Subcutaneous abdominal adipose tissue (tissue), 5 donors: ENCODE results near the gene RIC3.

Experiments used
- H3K27ac ChIP-seq: one replicate; pipeline ENCODE4 v1.7.0; 2013; ENCODE audit warnings: low read depth, mild to moderate bottlenecking, inconsistent platforms, low read length, moderate library complexity
- H3K27me3 ChIP-seq, 5 donors: one replicate each; pipeline ENCODE4 v1.7.0; 2013; ENCODE audit warnings: low read length in 5 of 5, inconsistent platforms in 1 of 5; ENCODE audit not compliant: control insufficient read depth in 5 of 5, insufficient read depth in 4 of 5
- H3K36me3 ChIP-seq, 5 donors: one replicate each; pipeline ENCODE4 v1.7.0; 2013; ENCODE audit warnings: low read length in 5 of 5; ENCODE audit not compliant: control insufficient read depth in 5 of 5, insufficient read depth in 5 of 5
- H3K4me1 ChIP-seq, 5 donors: one replicate each; pipeline ENCODE4 v1.7.0; 2013; ENCODE audit warnings: low read length in 5 of 5, mild to moderate bottlenecking in 3 of 5, moderate library complexity in 1 of 5; ENCODE audit not compliant: control insufficient read depth in 5 of 5, insufficient read depth in 5 of 5
- H3K4me3 ChIP-seq, 5 donors: one replicate each; pipeline ENCODE4 v1.7.0; 2013; ENCODE audit warnings: low read length in 5 of 5, low read depth in 1 of 5
- H3K9ac ChIP-seq, 5 donors: one replicate each; pipeline ENCODE4 v1.7.0; 2013; ENCODE audit warnings: low read length in 5 of 5, mild to moderate bottlenecking in 4 of 5, moderate library complexity in 3 of 5
- H3K9me3 ChIP-seq, 5 donors: one replicate each; pipeline ENCODE4 v1.7.0; 2013; ENCODE audit warnings: low read length in 5 of 5; ENCODE audit not compliant: control insufficient read depth in 5 of 5
- donor health status: healthy.
- donor health status: healthy.
- donor health status: healthy.
- donor health status: healthy.
- donor health status: healthy.

RIC3 gene

GRCh38 chr11:8156877-8157276 is 11.9 kb downstream of the RIC3 start:
- H3K27me3 ChIP-seq, result no peaks in the 10 kb centered on the region
- H3K36me3 ChIP-seq, result no peaks in the 10 kb centered on the region
- H3K9ac ChIP-seq, result no peak overlapping the region
- H3K4me3 ChIP-seq, result no peak overlapping the region
- H3K27ac ChIP-seq, result no peak overlapping the region
- H3K4me1 ChIP-seq, result no peaks in the 10 kb centered on the region
- no peaks in the 10 kb centered on the region for H3K9me3 ChIP-seq

- Histone ChIP-seq H3K36me3 (no peaks in the 10 kb centered on the region), H3K9ac (no peak overlapping the region), H3K4me3 (no peak overlapping the region), H3K4me1 (no peaks in the 10 kb centered on the region), H3K9me3 (no peaks in the 10 kb centered on the region), H3K27me3 (no peaks in the 10 kb centered on the region), H3K27ac (no peak overlapping the region)
Observed at GRCh38 chr11:8149726-8150125, 19.1 kb downstream of the RIC3 start.

DNA sequence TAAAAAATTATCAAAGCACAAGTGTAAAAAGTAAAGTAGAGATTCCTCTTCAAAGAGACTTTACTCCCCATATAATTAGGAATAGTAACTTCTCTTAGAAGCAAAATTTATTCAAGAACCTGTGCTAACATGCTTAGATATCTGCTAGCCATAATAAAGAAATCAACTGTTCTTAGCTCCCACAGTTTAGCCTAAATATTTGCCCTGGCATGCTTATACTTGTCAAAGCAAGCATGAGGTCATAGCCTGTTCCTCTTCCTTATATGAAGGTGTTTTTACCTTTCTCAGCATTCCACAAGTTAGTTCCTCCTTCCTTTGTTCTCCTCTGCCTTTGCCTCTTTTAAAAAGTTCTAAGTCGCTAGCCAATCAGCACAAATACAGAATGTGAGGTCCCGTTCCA is 30.3 kb downstream of the RIC3 start:
- Histone ChIP-seq H3K9ac (no peak overlapping the region), H3K4me1 (no peaks in the 10 kb centered on the region), H3K27ac (no peak overlapping the region), H3K36me3 (peaks cover 0 to 3% (median 0%) of the 10 kb centered on the region in 5 donors), H3K9me3 (no peaks in the 10 kb centered on the region), H3K27me3 (no peaks in the 10 kb centered on the region), H3K4me3 (no peak overlapping the region)

DNA sequence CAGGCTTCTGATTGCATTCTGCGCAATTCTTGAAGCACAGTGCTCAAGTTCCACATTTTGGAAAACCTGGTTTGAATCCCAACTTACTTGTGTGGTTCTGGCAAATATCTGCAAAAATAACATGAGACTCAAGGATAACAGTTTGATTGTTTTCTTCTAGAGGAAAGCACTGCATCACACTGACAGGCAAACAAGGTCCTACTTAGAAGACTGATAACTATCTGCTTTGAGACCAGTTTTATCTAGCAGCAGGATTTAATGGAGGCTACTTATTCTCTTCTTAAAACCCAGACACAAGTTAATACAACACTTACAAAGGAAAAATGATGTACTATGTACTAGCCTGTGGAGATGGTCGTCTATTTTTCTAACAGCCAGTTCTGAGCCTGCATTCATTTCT is 41.4 kb downstream of the RIC3 start:
- Histone ChIP-seq H3K4me3 (no peak overlapping the region), H3K36me3 (no peaks in the 10 kb centered on the region), H3K27me3 (no peaks in the 10 kb centered on the region), H3K4me1 (peaks cover 0 to 8% (median 0%) of the 10 kb centered on the region in 5 donors), H3K9me3 (no peaks in the 10 kb centered on the region), H3K27ac (no peak overlapping the region), H3K9ac (no peak overlapping the region)

DNA sequence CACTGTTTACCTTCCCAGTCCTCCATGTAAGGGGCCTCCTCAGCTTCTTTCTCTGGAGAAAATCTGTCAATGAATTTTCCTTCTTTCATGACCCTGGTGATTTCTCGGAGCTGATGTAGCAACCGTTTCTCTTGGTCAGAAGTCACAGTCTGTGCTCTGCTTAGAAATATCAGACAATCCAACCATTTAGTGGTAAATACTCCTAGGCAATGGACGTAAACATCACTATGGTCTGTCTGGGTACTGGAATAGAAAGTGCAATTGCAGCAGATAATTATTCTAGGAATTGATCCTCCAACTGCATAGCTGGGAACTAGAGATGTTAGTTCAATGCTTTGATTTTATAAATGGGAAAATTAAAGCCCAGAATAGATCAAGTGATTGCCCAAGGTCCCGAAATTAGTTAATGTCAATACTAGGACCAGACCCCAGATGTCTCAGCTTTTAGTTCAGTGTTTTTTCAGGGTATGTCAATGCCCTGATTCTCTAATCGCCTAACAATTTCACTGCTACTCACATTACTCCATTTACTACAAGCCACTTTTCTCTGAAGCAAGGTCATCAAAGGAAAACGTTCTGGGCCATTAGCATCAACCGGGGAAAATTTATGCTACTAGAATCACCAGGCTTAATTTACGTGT is 42.1 kb downstream of the RIC3 start:
- H3K27me3 ChIP-seq, result no peaks in the 10 kb centered on the region
- no peak overlapping the region for H3K4me3 ChIP-seq
- no peaks in the 10 kb centered on the region for H3K36me3 ChIP-seq
- peaks cover 0 to 8% (median 0%) of the 10 kb centered on the region in 5 donors for H3K4me1 ChIP-seq
- H3K27ac ChIP-seq, result no peak overlapping the region
- no peak overlapping the region for H3K9ac ChIP-seq
- H3K9me3 ChIP-seq, result no peaks in the 10 kb centered on the region

DNA sequence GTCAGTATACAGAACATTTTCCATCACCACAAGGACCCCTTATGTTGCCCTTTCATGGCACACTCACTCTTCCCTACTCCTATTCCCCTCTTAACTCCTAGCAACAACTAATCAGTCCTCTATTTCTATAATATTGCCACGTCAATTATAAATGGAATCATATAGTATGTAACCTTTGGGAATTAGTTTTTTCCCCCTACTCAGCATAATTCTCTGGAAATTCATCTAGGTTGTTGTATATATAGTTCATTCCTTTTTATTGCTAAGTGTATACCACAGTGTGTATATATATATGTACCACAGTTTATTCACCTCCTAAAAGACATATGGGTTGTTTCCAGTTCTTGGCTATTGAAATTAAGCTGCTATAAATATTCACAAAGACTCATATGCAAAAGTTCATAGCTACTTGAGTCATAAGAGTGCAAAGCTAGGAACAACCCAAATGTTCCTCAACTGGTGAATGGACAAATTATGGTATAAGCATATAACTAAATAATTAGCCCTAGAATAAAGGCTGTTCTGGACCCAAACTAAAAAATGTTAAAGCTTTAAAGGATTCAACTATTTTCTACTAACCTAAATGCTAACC is 46.6 kb downstream of the RIC3 start:
- no peaks in the 10 kb centered on the region for H3K9me3 ChIP-seq
- no peaks in the 10 kb centered on the region for H3K27me3 ChIP-seq
- H3K36me3 ChIP-seq, result no peaks in the 10 kb centered on the region
- H3K9ac ChIP-seq, result no peak overlapping the region
- H3K4me3 ChIP-seq, result no peak overlapping the region
- no peak overlapping the region for H3K27ac ChIP-seq
- peaks cover 0 to 8% (median 0%) of the 10 kb centered on the region in 5 donors for H3K4me1 ChIP-seq

DNA sequence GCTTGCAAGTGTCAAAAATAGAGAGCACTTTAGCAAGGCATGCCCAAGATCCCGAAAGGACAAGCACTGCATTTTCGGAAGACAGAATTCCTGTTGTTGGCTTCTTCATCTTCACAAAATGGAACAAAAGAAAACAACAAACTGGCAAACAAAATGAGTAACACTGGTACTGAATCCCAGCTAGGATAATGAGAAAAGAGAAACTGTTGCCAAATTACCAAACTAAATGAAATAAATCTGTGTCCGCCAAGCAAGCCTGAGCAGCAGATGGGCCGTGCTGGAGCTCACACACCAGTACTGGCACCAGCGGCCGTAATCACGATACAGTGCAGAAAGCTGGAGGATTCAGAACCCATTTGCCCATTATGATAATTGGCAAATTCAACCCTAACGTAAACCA is 57.2 kb downstream of the RIC3 start:
- no peak overlapping the region for H3K9ac ChIP-seq
- no peak overlapping the region for H3K4me3 ChIP-seq
- H3K27ac ChIP-seq, result no peak overlapping the region

DNA sequence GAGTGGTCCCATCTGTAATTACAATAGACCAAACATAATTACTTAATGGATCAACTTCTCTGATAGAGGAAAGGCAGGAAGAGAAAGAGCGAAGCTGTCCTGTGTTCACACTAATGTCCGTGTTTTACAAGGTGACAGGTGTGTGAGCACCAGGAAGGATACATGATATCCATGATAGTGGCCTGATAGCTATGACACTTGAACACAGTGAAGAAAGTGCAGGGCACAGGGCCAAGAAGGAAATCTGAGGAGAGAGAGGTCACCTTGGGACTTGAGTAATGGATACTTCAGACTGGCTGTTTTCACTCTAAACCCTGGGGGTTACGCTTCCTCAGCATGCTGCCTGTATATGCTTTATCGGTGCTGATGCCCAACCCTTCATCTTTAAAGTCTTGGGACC is 58.4 kb downstream of the RIC3 start:
- Histone ChIP-seq H3K36me3 (peaks cover 0 to 6% (median 4%) of the 10 kb centered on the region in 5 donors), H3K9ac (no peak overlapping the region), H3K4me1 (no peaks in the 10 kb centered on the region), H3K4me3 (no peak overlapping the region), H3K27me3 (no peaks in the 10 kb centered on the region), H3K9me3 (peaks cover 0 to 3% (median 0%) of the 10 kb centered on the region in 5 donors), H3K27ac (no peak overlapping the region)

More for the DNA sequence above, 57.2 kb downstream of the RIC3 start:
- Histone ChIP-seq H3K27me3 (no peaks in the 10 kb centered on the region), H3K9me3 (peaks cover 0 to 3% (median 0%) of the 10 kb centered on the region in 5 donors), H3K36me3 (peaks cover 0 to 6% (median 4%) of the 10 kb centered on the region in 5 donors), H3K4me1 (no peaks in the 10 kb centered on the region)

DNA sequence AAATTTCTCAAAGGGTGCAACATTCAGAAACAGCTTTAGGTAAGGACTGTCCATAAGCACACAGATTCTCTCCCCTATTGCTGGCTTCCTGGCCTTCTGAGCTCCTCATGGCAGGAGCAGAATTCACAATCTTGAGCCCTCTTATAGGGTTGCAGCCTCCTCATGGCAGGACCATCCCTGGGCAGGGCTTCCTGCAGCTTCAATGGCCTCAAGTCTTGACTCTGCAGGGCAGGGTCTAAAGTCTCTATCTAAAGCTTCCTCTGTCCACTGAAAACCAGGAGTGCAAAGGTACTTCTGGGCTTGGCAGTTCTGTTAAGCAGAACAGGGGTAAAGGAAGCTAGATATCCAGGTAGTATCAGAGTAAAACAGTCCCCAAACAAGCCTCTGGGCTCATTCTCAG is 59.1 kb downstream of the RIC3 start:
- H3K4me3 ChIP-seq, result no peak overlapping the region
- peaks cover 0 to 3% (median 0%) of the 10 kb centered on the region in 5 donors for H3K9me3 ChIP-seq
- H3K27me3 ChIP-seq, result no peaks in the 10 kb centered on the region
- peaks cover 0 to 6% (median 4%) of the 10 kb centered on the region in 5 donors for H3K36me3 ChIP-seq
- H3K9ac ChIP-seq, result no peak overlapping the region
- no peak overlapping the region for H3K27ac ChIP-seq
- H3K4me1 ChIP-seq, result no peaks in the 10 kb centered on the region

DNA sequence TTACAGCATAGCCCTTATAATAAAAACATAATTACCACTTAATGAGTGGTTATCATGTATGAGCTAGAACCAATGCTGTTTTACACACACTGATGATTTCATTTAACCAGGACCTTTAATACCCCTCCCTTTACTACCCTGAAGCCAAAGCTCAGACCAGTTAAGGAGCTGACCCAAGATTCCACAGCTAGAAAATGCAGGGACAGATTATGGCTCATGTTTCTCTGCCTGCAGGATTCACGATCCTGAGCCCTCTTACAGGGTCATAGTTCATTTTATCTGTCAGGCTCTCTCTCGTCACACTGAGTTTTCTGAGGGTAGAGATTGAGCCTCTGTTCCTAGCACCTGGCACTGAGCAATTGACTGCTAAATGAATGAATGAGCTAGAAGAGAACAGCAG is 60.4 kb downstream of the RIC3 start:
- H3K36me3 ChIP-seq, result peaks cover 4 to 15% (median 13%) of the 10 kb centered on the region in 5 donors
- H3K27me3 ChIP-seq, result no peaks in the 10 kb centered on the region
- H3K9me3 ChIP-seq, result no peaks in the 10 kb centered on the region
- no peaks in the 10 kb centered on the region for H3K4me1 ChIP-seq
- H3K9ac ChIP-seq, result no peak overlapping the region
- no peak overlapping the region for H3K27ac ChIP-seq
- no peak overlapping the region for H3K4me3 ChIP-seq
